ENCODE results near the gene FAM163B.
"Not testable (repeated sequence)": the region's sequence is repeated elsewhere in the genome, so short reads cannot be mapped to it uniquely, and the experiment has no call there.

FAM163B gene

DNA sequence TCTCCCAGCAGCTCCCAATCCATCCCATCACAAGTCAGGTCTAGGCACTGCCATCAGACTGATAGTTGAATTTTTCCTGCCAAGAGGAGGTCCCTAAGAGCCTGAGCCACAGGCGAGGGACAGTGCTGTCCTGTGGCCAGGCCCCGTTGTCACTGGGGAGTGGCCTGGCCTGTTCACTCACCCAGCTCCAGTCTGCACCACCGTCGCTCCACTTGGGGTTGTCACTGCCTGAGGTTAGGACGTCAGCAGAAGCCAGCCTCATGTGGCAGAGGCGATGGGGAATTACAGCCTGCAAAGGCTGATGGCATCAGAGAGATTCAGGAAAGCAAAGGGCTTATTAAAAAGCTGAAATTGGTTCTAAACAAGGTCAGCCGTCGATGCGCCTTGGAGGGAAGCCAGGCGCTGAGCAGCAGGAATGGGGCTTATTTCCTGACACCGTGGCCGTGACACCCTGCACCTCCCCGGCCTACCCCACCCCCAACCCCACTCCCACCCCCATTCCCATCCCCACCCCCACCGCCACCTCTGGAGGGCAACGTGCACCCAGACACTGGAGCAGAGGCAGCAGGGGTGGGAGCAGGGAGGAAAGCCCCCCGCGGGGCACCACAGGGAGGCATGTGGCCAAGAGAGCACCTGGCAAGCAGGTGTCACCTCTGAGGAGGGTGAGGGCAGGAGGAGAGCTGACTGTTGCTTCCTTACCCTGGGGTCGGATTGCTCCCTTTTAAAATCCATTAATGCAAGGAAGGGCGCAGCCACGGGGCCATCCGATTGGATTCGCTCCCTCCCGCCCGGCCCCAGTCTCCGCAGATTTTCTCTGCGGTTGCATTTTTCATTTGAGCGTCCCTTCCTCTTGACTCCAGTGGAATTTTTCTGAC is 23.9 kb upstream of the FAM163B start:
- no peak overlapping the region for H3K9ac ChIP-seq (ENCODE audit: low read depth in 1 of 2, low read length in 2 of 2)
- H3K36me3 ChIP-seq (ENCODE audit: control insufficient read depth in 1 of 2, insufficient read depth in 2 of 2, low read length in 2 of 2) = no peaks in the 10 kb centered on the region
- no peaks in the 10 kb centered on the region for H3K9me3 ChIP-seq (ENCODE audit: control insufficient read depth in 1 of 2, low read length in 2 of 2)
- H3K27ac ChIP-seq (ENCODE audit: low read depth, low read length) = no peak overlapping the region
- H3K4me3 ChIP-seq (ENCODE audit: low read depth in 1 of 2, low read length in 2 of 2) = no peak overlapping the region
- no peaks in the 10 kb centered on the region for H3K4me1 ChIP-seq (ENCODE audit: control insufficient read depth in 1 of 2, insufficient read depth in 2 of 2, low read length in 2 of 2)
- no peaks in the 10 kb centered on the region for H3K27me3 ChIP-seq (ENCODE audit: control insufficient read depth in 1 of 2, insufficient read depth in 2 of 2, low read length in 2 of 2)

DNA sequence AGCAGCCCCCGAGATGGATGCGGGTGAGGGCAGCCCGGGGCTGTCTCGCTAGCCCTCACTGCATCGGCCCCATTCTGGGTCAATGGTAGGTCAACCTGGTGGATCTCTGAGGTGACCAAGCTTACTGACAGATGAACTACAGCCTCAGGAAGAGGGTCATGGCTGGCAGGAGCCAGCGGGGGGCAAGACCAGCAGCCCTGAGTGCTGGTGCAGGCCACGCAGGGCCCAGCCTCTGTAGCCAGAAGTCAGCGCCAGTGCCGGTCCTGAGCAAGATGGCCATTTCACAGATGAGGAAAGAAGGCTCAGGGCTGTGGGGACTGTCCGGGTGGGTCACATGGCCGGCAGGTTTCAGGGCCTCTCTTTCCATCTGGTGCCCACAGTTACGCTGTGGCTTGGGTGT is 21.9 kb upstream of the FAM163B start:
- H3K27ac ChIP-seq (ENCODE audit: low read depth, low read length) = no peak overlapping the region
- H3K36me3 ChIP-seq (ENCODE audit: control insufficient read depth in 1 of 2, insufficient read depth in 2 of 2, low read length in 2 of 2) = no peaks in the 10 kb centered on the region
- no peaks in the 10 kb centered on the region for H3K27me3 ChIP-seq (ENCODE audit: control insufficient read depth in 1 of 2, insufficient read depth in 2 of 2, low read length in 2 of 2)

DNA sequence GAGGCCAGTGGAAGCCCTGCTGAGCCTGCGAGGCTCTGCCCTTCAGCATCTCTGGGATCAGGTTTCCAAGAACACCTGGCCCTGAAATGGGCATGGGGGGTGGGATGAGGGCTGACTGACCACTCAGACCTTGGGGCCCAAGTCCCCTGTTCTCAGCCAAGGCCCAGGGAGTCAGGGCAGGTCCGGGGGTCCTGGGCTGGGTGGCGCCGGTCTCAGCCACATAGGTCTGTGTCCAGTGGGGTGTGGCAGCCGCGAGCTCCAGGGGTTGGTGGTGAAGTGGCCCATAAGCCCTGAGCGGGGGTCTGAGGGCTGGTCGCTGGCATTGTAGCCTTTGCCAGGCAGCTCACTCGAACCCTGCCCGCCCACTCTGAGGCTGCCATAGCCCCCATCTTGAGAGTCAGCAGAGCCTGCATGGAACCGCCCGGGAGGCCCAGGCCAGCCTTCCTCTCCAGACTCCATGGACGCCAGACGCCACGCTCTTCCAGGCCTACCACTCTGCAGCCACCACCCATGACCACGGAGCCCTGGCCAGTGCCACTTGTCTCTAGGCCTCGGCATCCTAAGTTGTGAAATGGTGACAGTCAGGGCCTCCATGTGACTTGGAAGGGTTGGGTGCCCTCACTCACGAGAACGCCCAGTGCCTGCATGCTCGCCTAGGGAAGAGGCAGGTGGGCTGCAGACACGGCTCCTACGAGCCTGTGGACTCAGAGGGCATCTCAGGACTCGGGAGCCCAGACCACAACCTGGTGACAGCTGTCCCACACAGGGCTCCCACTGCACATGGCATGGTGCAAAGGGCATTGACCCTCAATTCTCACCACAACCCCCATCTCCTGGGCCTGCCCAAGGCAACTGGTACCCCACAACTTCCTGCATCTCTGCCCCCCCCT is 20.3 kb upstream of the FAM163B start:
- Histone ChIP-seq H3K4me3 (ENCODE audit: low read depth in 1 of 2, low read length in 2 of 2) (no peak overlapping the region), H3K36me3 (ENCODE audit: control insufficient read depth in 1 of 2, insufficient read depth in 2 of 2, low read length in 2 of 2) (no peaks in the 10 kb centered on the region), H3K27me3 (ENCODE audit: control insufficient read depth in 1 of 2, insufficient read depth in 2 of 2, low read length in 2 of 2) (no peaks in the 10 kb centered on the region), H3K27ac (ENCODE audit: low read depth, low read length) (no peak overlapping the region), H3K4me1 (ENCODE audit: control insufficient read depth in 1 of 2, insufficient read depth in 2 of 2, low read length in 2 of 2) (no peaks in the 10 kb centered on the region), H3K9me3 (ENCODE audit: control insufficient read depth in 1 of 2, low read length in 2 of 2) (peaks cover 2 to 4% of the 10 kb centered on the region in 2 donors), H3K9ac (ENCODE audit: low read depth in 1 of 2, low read length in 2 of 2) (no peak overlapping the region)

More for the DNA sequence above, 21.9 kb upstream of the FAM163B start:
- Histone ChIP-seq H3K9me3 (ENCODE audit: control insufficient read depth in 1 of 2, low read length in 2 of 2) (no peaks in the 10 kb centered on the region), H3K9ac (ENCODE audit: low read depth in 1 of 2, low read length in 2 of 2) (no peak overlapping the region), H3K4me3 (ENCODE audit: low read depth in 1 of 2, low read length in 2 of 2) (no peak overlapping the region), H3K4me1 (ENCODE audit: control insufficient read depth in 1 of 2, insufficient read depth in 2 of 2, low read length in 2 of 2) (no peaks in the 10 kb centered on the region)

DNA sequence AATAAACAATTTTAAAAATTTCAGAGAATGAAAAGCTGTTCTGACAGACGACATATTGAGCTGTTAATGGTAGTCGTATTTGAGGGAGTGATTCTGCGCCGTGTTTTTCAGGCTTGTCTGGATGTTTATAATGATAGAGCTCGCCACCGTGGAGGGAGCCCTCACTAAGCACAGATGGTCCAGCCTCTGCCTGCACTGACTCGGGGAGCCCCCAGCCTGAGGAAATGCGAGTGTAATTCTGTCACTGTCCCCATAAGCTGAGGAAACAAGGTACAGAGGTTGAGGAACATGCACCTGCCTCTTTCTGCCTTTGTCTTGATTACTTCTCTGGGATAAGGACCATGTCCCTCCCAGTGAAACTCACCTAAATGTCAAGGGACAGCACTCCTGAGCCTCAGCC is 19.6 kb upstream of the FAM163B start:
- H3K36me3 ChIP-seq (ENCODE audit: control insufficient read depth in 1 of 2, insufficient read depth in 2 of 2, low read length in 2 of 2) = no peaks in the 10 kb centered on the region
- H3K9ac ChIP-seq (ENCODE audit: low read depth in 1 of 2, low read length in 2 of 2) = no peak overlapping the region
- H3K4me3 ChIP-seq (ENCODE audit: low read depth in 1 of 2, low read length in 2 of 2) = no peak overlapping the region
- no peak overlapping the region for H3K27ac ChIP-seq (ENCODE audit: low read depth, low read length)
- no peaks in the 10 kb centered on the region for H3K27me3 ChIP-seq (ENCODE audit: control insufficient read depth in 1 of 2, insufficient read depth in 2 of 2, low read length in 2 of 2)
- H3K9me3 ChIP-seq (ENCODE audit: control insufficient read depth in 1 of 2, low read length in 2 of 2) = peaks cover 2 to 4% of the 10 kb centered on the region in 2 donors
- H3K4me1 ChIP-seq (ENCODE audit: control insufficient read depth in 1 of 2, insufficient read depth in 2 of 2, low read length in 2 of 2) = no peaks in the 10 kb centered on the region

DNA sequence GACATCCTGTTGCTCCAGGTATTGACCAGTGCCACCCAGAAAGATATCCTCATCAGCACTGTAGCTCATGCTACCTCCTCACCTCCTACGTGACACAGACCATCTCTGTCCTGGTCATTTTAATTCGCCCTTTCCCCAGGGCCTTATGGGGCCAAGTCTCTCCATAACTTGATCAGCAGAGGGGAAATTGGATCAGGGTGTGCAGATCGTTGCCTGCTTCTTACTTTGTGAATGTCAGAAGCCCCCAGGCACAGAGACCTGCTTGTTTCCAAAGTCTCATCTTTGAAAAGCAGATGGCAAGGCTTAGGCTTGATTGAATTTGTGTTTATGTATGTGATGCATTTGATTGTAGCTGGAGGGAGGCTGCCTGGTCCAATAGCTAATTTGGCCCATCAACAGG is 18.2 kb upstream of the FAM163B start:
- peaks cover 0 to 2% of the 10 kb centered on the region in 2 donors for H3K27me3 ChIP-seq (ENCODE audit: control insufficient read depth in 1 of 2, insufficient read depth in 2 of 2, low read length in 2 of 2)
- H3K9ac ChIP-seq (ENCODE audit: low read depth in 1 of 2, low read length in 2 of 2) = no peak overlapping the region

DNA sequence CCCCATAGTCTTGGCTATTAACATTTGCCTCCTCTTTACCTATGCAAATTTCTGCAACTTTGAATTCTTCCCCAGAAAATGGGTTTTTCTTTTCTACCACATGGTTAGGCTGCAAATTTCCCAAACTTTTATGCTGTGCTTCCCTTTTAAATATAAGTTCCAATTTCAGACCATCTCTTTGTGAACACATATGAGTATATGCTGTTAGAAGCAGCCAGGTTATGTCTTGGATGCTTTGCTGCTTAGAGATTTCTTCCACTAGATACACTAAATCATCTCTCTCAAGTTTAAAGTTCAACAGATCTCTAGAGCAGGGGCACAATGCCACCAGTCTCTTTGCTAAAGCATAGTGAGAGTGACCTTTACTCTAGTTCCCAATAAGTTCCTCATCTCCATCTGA is 16.8 kb upstream of the FAM163B start:
- not testable (repeated sequence) for H3K27ac ChIP-seq (ENCODE audit: low read depth, low read length); H3K36me3 ChIP-seq (ENCODE audit: control insufficient read depth in 1 of 2, insufficient read depth in 2 of 2, low read length in 2 of 2); H3K4me3 ChIP-seq (ENCODE audit: low read depth in 1 of 2, low read length in 2 of 2); H3K9me3 ChIP-seq (ENCODE audit: control insufficient read depth in 1 of 2, low read length in 2 of 2); H3K9ac ChIP-seq (ENCODE audit: low read depth in 1 of 2, low read length in 2 of 2); H3K27me3 ChIP-seq (ENCODE audit: control insufficient read depth in 1 of 2, insufficient read depth in 2 of 2, low read length in 2 of 2); H3K4me1 ChIP-seq (ENCODE audit: control insufficient read depth in 1 of 2, insufficient read depth in 2 of 2, low read length in 2 of 2)

More for the DNA sequence above, 18.2 kb upstream of the FAM163B start:
- Histone ChIP-seq H3K9me3 (ENCODE audit: control insufficient read depth in 1 of 2, low read length in 2 of 2) (peaks cover 2 to 4% of the 10 kb centered on the region in 2 donors), H3K4me3 (ENCODE audit: low read depth in 1 of 2, low read length in 2 of 2) (no peak overlapping the region), H3K36me3 (ENCODE audit: control insufficient read depth in 1 of 2, insufficient read depth in 2 of 2, low read length in 2 of 2) (no peaks in the 10 kb centered on the region), H3K27ac (ENCODE audit: low read depth, low read length) (no peak overlapping the region), H3K4me1 (ENCODE audit: control insufficient read depth in 1 of 2, insufficient read depth in 2 of 2, low read length in 2 of 2) (no peaks in the 10 kb centered on the region)

DNA sequence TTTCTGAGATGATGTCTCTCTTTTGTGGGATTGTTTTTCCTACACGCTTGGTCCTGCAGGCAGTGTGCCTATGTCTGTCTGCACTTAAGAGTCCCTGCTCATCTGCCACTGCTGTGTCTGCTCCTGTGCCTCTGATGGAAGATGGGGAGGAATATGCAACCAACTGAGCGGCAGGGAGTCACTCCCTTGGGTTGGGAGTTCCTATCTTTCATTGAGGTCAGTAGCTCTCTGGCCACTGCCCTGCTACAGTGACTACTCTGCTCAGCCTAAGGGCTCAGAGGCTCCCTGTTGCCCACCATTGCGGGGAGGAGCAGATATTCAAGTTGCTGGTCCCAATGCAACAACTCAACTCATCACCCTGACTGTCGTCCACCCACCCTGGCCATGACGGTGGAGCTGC is 13.4 kb upstream of the FAM163B start:
- Histone ChIP-seq H3K36me3 (ENCODE audit: control insufficient read depth in 1 of 2, insufficient read depth in 2 of 2, low read length in 2 of 2) (no peaks in the 10 kb centered on the region), H3K9ac (ENCODE audit: low read depth in 1 of 2, low read length in 2 of 2) (no peak overlapping the region), H3K27ac (ENCODE audit: low read depth, low read length) (no peak overlapping the region), H3K9me3 (ENCODE audit: control insufficient read depth in 1 of 2, low read length in 2 of 2) (peaks cover 2 to 4% of the 10 kb centered on the region in 2 donors), H3K4me1 (ENCODE audit: control insufficient read depth in 1 of 2, insufficient read depth in 2 of 2, low read length in 2 of 2) (peaks cover 0 to 3% of the 10 kb centered on the region in 2 donors), H3K27me3 (ENCODE audit: control insufficient read depth in 1 of 2, insufficient read depth in 2 of 2, low read length in 2 of 2) (peaks cover 0 to 2% of the 10 kb centered on the region in 2 donors), H3K4me3 (ENCODE audit: low read depth in 1 of 2, low read length in 2 of 2) (no peak overlapping the region)

DNA sequence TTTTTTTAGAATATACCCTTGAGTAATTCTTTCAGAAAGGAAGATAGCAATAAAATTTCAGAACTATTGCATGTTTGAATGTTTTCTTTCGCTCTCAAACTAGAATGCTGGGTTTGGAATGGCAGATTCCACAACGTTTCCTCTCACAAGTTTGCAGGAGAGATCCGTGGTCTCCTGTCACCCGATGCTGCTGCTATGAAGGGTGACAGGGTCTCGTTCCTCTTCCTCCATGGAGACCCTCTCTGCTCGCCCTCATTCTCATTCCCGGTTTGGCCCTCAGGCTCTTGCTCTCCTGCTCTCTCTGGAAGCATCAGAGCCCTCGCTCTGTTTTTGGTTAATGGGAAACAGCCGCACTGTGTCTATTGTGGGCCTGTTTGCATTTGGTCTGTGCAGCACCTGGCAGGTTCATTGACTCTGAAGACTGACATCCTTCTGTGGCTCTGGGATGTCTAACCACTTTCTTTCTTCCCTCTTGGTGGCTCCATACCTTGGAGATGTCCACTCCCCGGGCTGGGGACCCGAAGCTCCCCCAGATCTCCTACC is 12.6 kb upstream of the FAM163B start:
- Histone ChIP-seq H3K4me1 (ENCODE audit: control insufficient read depth in 1 of 2, insufficient read depth in 2 of 2, low read length in 2 of 2) (peaks cover 0 to 3% of the 10 kb centered on the region in 2 donors), H3K9me3 (ENCODE audit: control insufficient read depth in 1 of 2, low read length in 2 of 2) (peaks cover 2 to 4% of the 10 kb centered on the region in 2 donors), H3K27me3 (ENCODE audit: control insufficient read depth in 1 of 2, insufficient read depth in 2 of 2, low read length in 2 of 2) (peaks cover 0 to 2% of the 10 kb centered on the region in 2 donors), H3K36me3 (ENCODE audit: control insufficient read depth in 1 of 2, insufficient read depth in 2 of 2, low read length in 2 of 2) (no peaks in the 10 kb centered on the region), H3K4me3 (ENCODE audit: low read depth in 1 of 2, low read length in 2 of 2) (no peak overlapping the region), H3K9ac (ENCODE audit: low read depth in 1 of 2, low read length in 2 of 2) (no peak overlapping the region), H3K27ac (ENCODE audit: low read depth, low read length) (no peak overlapping the region)

DNA sequence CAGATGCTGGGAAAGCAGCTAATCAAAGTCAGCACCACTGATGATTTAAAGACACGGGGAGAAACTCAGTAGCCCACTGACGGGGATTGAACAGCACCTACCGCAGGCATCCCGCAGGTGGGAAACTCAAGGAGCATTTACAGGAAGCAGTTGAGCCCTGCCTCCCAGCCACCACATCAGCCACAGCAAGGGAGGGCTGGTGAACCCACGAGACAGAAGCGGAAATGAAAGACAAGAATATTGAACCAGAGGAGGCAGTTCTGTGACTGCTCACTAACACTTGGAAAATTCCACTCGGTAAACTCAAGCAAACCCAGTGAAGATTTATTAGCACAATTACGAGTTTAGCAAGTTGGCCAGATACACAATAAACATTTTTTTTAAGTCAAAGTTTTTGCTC is 10.6 kb upstream of the FAM163B start:
- H3K36me3 ChIP-seq (ENCODE audit: control insufficient read depth in 1 of 2, insufficient read depth in 2 of 2, low read length in 2 of 2) = no peaks in the 10 kb centered on the region
- no peak overlapping the region for H3K9ac ChIP-seq (ENCODE audit: low read depth in 1 of 2, low read length in 2 of 2)
- peaks cover 0 to 3% of the 10 kb centered on the region in 2 donors for H3K4me1 ChIP-seq (ENCODE audit: control insufficient read depth in 1 of 2, insufficient read depth in 2 of 2, low read length in 2 of 2)
- H3K27me3 ChIP-seq (ENCODE audit: control insufficient read depth in 1 of 2, insufficient read depth in 2 of 2, low read length in 2 of 2) = peaks cover 0 to 8% of the 10 kb centered on the region in 2 donors
- H3K27ac ChIP-seq (ENCODE audit: low read depth, low read length) = no peak overlapping the region
- no peak overlapping the region for H3K4me3 ChIP-seq (ENCODE audit: low read depth in 1 of 2, low read length in 2 of 2)
- H3K9me3 ChIP-seq (ENCODE audit: control insufficient read depth in 1 of 2, low read length in 2 of 2) = no peaks in the 10 kb centered on the region

DNA sequence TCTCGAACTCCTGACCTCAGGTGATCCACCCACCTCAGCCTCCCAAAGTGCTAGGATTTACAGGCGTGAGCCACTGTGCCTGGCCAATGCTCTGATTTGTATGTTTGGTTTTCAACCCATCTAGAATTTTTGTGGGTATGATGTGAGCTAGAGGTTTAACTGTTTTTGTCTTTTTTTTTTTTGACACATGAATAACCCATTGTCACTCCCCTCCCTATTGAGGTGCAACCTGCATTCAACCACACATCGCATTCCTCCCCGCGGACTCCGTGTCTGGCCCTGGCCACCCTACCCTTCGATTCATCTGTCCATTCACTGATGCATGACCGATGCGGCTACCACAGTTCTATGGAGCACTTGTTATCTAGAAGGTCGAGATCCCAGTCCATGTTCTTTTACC is 9.5 kb upstream of the FAM163B start:
- Histone ChIP-seq H3K27ac (ENCODE audit: low read depth, low read length) (no peak overlapping the region), H3K9ac (ENCODE audit: low read depth in 1 of 2, low read length in 2 of 2) (no peak overlapping the region), H3K27me3 (ENCODE audit: control insufficient read depth in 1 of 2, insufficient read depth in 2 of 2, low read length in 2 of 2) (peaks cover 0 to 10% of the 10 kb centered on the region in 2 donors), H3K36me3 (ENCODE audit: control insufficient read depth in 1 of 2, insufficient read depth in 2 of 2, low read length in 2 of 2) (no peaks in the 10 kb centered on the region), H3K4me1 (ENCODE audit: control insufficient read depth in 1 of 2, insufficient read depth in 2 of 2, low read length in 2 of 2) (peaks cover 0 to 3% of the 10 kb centered on the region in 2 donors), H3K4me3 (ENCODE audit: low read depth in 1 of 2, low read length in 2 of 2) (no peak overlapping the region), H3K9me3 (ENCODE audit: control insufficient read depth in 1 of 2, low read length in 2 of 2) (no peaks in the 10 kb centered on the region)
